ENCODE measurements around the gene TOMM5. TPM values are rescaled to one million over a fixed set of nuclear protein-coding genes. Genes with fewer than 3 reads are reported as not detected.

The TOMM5 gene
- total RNA-seq, 1 experiment from 2014 or later, result 161 TPM

DNA sequence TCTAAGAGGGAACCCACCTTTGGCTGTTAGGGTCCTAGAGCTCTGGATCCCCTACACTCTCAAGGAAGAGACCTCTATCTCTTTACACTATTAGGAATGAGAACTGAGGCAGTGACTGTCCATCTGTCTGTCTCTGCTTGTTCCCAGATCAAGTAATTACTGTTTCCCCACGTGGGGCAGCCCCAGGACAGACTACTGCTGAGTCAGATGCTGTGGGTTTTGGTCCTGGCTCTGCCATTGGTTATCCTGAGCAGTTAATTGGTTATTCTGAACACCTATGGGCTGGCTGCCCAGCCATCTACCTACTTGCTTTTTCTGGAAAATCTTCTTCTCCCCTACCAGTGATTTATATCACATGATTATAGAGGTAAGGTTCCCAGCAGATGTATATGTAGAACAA lies 49.5 kb downstream of the TOMM5 start:
- TF ChIP-seq, protein P1, sequence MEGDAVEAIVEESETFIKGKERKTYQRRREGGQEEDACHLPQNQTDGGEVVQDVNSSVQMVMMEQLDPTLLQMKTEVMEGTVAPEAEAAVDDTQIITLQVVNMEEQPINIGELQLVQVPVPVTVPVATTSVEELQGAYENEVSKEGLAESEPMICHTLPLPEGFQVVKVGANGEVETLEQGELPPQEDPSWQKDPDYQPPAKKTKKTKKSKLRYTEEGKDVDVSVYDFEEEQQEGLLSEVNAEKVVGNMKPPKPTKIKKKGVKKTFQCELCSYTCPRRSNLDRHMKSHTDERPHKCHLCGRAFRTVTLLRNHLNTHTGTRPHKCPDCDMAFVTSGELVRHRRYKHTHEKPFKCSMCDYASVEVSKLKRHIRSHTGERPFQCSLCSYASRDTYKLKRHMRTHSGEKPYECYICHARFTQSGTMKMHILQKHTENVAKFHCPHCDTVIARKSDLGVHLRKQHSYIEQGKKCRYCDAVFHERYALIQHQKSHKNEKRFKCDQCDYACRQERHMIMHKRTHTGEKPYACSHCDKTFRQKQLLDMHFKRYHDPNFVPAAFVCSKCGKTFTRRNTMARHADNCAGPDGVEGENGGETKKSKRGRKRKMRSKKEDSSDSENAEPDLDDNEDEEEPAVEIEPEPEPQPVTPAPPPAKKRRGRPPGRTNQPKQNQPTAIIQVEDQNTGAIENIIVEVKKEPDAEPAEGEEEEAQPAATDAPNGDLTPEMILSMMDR (IDR thresholded peaks at IDR 0.05 in 2 of 3, conservative IDR thresholded peaks at IDR 0.05 in 1 of 3; ENCODE audit: borderline replicate concordance in 1 of 3, insufficient read depth in 1 of 3, low read depth in 2 of 3, low read length in 2 of 3), result no peak
- TF ChIP-seq YY1 (IDR thresholded peaks at IDR 0.05; ENCODE audit: extremely low read depth, insufficient replicate concordance, low read depth, low read length) (no peak), FOSL1 (IDR thresholded peaks at IDR 0.05; ENCODE audit: low read depth) (no peak), ELF1 (IDR thresholded peaks at IDR 0.05; ENCODE audit: borderline replicate concordance, low read depth) (no peak)
- Histone ChIP-seq H3K36me3 (ENCODE audit: control insufficient read depth in 1 of 2, insufficient read depth in 2 of 2, low read length in 2 of 2) (no peaks in the 10 kb centered on the region), H3K9me3 (ENCODE audit: control insufficient read depth in 1 of 2, insufficient read depth in 1 of 2, low read depth in 1 of 2, low read length in 2 of 2) (no peaks in the 10 kb centered on the region), H3K4me1 (ENCODE audit: control insufficient read depth in 1 of 2, insufficient read depth in 2 of 2, low read length in 2 of 2) (0 out of 4 replicates have a peak, but pooled peaks cover 0 to 5% of the 10 kb centered on the region in 2 experiments), H2AFZ (ENCODE audit: low read depth, low read length, poor library complexity, severe bottlenecking) (no peak overlapping the region), H4K20me1 (ENCODE audit: insufficient read depth) (no peaks in the 10 kb centered on the region), H3K9me2 (ENCODE audit: insufficient read depth) (no peaks in the 10 kb centered on the region), H3K27ac (ENCODE audit: low read depth, low read length) (no peak overlapping the region), H3K4me2 (ENCODE audit: low read length) (no peak overlapping the region), H3K4me3 (replicated peaks in 1 of 2; ENCODE audit: low read depth in 1 of 2, low read length in 2 of 2) (no peak overlapping the region), H3K9ac (ENCODE audit: low read length) (no peak overlapping the region), H3K27me3 (ENCODE audit: insufficient read depth, low read length) (no peaks in the 10 kb centered on the region), H3K79me2 (ENCODE audit: insufficient read depth, low read length) (no peaks in the 10 kb centered on the region)
- no peak for ATAC-seq
- ChIA-PET POLR2A (no interaction called here), CTCF (no interaction called here), RAD21 (ENCODE audit: low non-redundant PET in 1 of 2, low total read pairs in 2 of 2, uncharacterized antibody in 2 of 2, unreplicated experiment in 2 of 2) (no interaction called here)
- DNase-seq (ENCODE audit: low read depth, low spot score), result no peak
- no TSS peak for BruUV-seq (replicated peaks)
- intact Hi-C loops (cut with micrococcal nuclease), result no loop called here

DNA sequence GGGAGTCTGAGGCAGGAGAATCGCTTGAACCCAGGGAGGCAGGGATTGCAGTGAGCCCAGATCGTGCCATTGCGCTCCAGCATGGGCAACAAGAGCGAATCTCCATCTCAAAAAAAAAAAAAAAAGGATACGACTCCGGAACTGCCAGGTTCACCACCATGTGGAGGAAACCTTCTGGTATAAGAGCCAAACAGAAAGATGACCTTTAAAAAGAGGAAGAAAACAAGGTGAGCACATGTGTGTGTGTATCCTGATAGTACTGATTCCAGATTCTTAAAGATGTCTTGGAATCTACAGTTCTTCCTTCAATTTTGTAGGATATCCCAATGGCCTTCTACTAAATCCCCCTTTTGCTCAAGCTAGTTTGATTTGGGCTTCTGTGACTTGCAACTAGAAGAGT lies 49.9 kb downstream of the TOMM5 start:
- TF ChIP-seq SRF (IDR thresholded peaks at IDR 0.05; ENCODE audit: low read depth), result no peak
- H3K4me2 ChIP-seq (ENCODE audit: low read length), result no peak overlapping the region
- no peaks in the 10 kb centered on the region for H3K79me2 ChIP-seq (ENCODE audit: insufficient read depth, low read length)
- H3K27ac ChIP-seq (ENCODE audit: low read depth, low read length), result no peak overlapping the region
- H3K9ac ChIP-seq (ENCODE audit: low read length), result no peak overlapping the region
- CTCF ChIA-PET, result no interaction called here
- H3K4me3 ChIP-seq (replicated peaks in 1 of 2; ENCODE audit: low read depth in 1 of 2, low read length in 2 of 2), result no peak overlapping the region
- no peak overlapping the region for H2AFZ ChIP-seq (ENCODE audit: low read depth, low read length, poor library complexity, severe bottlenecking)
- no peaks in the 10 kb centered on the region for H3K9me3 ChIP-seq (ENCODE audit: control insufficient read depth in 1 of 2, insufficient read depth in 1 of 2, low read depth in 1 of 2, low read length in 2 of 2)
- no peak for ATAC-seq
- POLR2A ChIA-PET, result no interaction called here
- no peaks in the 10 kb centered on the region for H4K20me1 ChIP-seq (ENCODE audit: insufficient read depth)
- RAD21 ChIA-PET (ENCODE audit: low non-redundant PET in 1 of 2, low total read pairs in 2 of 2, uncharacterized antibody in 2 of 2, unreplicated experiment in 2 of 2), result no interaction called here
- no TSS peak for BruUV-seq (replicated peaks)
- intact Hi-C loops (cut with micrococcal nuclease), result no loop called here
- no peak for DNase-seq (ENCODE audit: low read depth, low spot score)
- no peaks in the 10 kb centered on the region for H3K9me2 ChIP-seq (ENCODE audit: insufficient read depth)
- H3K27me3 ChIP-seq (ENCODE audit: insufficient read depth, low read length), result no peaks in the 10 kb centered on the region
- H3K36me3 ChIP-seq (ENCODE audit: control insufficient read depth in 1 of 2, insufficient read depth in 2 of 2, low read length in 2 of 2), result no peaks in the 10 kb centered on the region
- 0 out of 4 replicates have a peak, but pooled peaks cover 0 to 5% of the 10 kb centered on the region in 2 experiments for H3K4me1 ChIP-seq (ENCODE audit: control insufficient read depth in 1 of 2, insufficient read depth in 2 of 2, low read length in 2 of 2)
